ENCODE data around the gene HPGD. TPM values are rescaled to one million over a fixed set of nuclear protein-coding genes. Genes with fewer than 3 reads are reported as not detected.

Gene HPGD
- total RNA-seq, 4 donors from 2014 or later, result 20.5 to 167 (median 111) TPM

DNA sequence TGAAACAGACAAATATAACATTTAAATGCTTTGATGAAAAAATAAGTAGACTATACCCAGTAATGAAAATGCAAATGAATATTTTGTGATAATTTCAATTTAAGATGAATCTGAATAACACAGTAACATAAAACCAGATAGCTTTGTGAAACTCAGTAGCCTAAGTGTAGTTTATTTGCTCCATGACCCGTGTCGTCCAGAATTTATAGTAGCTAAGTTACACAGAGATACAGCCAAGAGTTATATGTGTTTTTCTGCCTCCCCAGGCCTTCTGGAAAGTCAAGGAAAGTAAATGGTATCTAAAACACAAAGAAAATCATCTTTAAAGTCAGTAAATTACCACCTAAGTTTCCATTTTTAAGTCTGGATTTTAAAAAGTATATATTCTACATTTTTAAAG is 26.7 kb downstream of the HPGD start:
- TF ChIP-seq, protein P1, sequence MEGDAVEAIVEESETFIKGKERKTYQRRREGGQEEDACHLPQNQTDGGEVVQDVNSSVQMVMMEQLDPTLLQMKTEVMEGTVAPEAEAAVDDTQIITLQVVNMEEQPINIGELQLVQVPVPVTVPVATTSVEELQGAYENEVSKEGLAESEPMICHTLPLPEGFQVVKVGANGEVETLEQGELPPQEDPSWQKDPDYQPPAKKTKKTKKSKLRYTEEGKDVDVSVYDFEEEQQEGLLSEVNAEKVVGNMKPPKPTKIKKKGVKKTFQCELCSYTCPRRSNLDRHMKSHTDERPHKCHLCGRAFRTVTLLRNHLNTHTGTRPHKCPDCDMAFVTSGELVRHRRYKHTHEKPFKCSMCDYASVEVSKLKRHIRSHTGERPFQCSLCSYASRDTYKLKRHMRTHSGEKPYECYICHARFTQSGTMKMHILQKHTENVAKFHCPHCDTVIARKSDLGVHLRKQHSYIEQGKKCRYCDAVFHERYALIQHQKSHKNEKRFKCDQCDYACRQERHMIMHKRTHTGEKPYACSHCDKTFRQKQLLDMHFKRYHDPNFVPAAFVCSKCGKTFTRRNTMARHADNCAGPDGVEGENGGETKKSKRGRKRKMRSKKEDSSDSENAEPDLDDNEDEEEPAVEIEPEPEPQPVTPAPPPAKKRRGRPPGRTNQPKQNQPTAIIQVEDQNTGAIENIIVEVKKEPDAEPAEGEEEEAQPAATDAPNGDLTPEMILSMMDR (IDR thresholded peaks at IDR 0.05; ENCODE audit: low read depth), result no peak

DNA sequence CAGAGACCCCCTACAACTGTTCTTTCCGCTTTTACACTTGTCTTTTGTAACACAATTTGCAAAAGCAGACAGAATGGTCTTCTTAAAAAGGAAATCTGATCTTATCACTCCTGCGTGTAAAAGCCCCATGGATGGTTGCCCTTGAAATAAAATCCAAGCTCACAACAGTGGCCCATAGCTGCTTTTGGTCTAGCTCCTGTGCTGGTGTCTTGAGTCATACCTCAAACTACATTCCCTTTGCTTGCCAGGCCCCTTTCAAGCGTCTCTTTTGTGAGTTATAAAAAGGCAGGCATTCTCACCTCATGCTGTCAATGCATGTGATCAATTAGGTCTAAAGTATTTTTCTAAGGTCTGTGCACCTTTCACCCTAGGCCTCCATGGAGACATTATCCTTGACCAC is 27.6 kb downstream of the HPGD start:
- TF ChIP-seq, protein P1 (IDR thresholded peaks at IDR 0.05; ENCODE audit: low read depth), result no peak

DNA sequence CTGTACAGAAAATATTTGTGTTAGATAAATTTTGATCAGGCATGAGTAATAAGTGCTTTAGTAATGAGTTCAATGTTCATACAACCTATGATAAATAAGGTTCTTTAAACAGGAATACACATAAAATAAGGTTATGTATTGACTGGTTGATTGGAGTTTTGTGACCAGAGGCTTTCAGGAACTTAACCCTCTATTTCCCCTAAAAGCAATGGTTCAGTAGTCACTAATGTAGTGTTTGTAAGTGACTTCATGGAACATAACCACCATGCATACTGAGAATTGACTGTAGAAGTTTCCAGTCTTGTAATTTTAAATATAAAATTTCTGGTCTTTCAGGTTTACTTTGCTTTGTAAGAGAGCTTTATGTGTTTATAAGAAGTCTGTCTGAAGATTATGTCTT is 28.1 kb downstream of the HPGD start:
- TF ChIP-seq, protein P1 (IDR thresholded peaks at IDR 0.05; ENCODE audit: low read depth), result no peak

DNA sequence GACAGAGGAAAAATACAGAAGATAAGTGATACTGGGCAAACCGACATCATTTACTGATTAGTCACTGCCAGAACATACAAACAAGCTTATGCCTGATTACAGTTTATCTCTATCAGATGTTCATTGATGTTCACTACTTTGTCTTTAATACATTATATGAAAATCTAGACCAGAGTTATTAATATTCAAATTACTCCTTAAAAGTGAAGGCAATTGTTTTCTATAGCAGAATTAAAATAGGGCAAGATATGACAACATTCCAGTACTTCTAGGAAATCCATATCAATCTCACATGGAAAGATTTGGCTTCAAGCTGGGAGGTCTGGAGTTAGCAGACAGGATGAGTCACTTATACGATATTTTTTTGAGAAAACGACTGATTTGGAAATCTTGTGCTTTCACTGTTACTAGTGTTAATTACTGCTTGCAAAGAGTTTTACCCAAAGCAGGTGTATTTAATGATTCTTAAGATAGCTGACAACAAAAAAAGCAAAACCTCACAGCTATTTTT is 31.8 kb downstream of the HPGD start:
- TF ChIP-seq, protein P1 (IDR thresholded peaks at IDR 0.05; ENCODE audit: low read depth), result no peak

DNA sequence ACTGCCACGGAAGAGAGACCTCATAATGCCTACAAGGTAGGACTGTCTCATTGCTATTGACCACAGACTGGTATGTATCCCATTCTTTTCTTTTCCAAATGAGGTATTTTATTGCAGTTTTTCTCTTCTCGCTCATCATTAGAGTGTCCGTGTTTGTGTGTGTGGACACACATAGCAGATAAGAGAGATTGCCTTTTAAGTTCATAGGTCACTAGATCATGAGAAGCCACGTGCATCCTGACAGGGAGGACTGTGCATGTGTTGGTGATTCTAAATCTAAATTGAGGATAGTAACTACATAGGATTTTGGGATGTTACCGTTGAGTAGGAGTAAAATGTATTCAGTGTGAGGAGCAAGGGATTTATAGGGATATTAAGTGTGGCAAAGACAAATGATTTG is 37.3 kb downstream of the HPGD start:
- TF ChIP-seq, protein P1 (IDR thresholded peaks at IDR 0.05; ENCODE audit: low read depth), result no peak

DNA sequence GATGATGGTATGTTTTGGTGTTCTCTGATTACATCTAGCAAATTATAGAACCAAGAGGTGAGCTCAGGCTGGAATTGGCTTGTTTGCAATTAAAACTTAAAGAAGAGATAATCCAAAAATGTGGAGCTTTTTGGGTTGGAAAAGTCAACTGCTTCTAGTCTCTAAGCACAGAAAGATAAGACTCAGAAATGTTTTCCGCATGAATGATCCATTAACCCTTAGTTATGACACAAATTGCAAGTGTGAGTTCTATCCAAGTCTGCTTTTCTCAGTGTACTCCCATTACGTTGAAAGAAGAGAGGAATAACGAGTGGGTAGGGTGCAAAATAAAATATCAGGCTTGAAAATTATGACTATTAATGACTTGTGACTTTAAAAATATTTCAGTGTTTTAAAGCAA is 38.5 kb downstream of the HPGD start:
- TF ChIP-seq, protein P1 (IDR thresholded peaks at IDR 0.05; ENCODE audit: low read depth), result no peak

DNA sequence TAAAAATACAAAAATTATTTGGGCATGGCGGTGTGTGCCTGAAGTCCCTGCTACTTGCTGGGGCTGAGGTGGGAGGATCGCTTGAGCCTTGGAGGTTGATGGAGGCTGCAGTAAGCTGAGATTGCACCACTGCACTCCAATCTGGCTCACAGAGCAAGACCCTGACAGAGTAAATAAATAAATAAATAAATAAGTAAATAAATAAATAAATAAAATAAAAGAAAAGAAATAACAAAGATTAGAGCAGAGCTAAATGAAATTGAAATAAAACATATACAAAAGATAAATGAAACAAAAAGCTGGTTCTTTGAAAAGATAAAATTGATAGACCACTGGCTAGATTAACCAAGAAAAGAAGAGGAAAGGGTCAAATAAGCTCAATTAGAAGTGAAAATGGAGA is 43.1 kb downstream of the HPGD start:
- TF ChIP-seq, protein P1 (IDR thresholded peaks at IDR 0.05; ENCODE audit: low read depth), result no peak
